NCI-H748 (cell line): ENCODE measurements around the gene FKBP14.
A peak's percentile ranks its signal among the peaks of the same experiment; 100 is the strongest.

Experiments
- DNase-seq: peaks from one replicate; lab custom pipeline; 2025; ENCODE audit not compliant: unreplicated experiment; lab: John Stamatoyannopoulos, UW

FKBP14 gene

DNA sequence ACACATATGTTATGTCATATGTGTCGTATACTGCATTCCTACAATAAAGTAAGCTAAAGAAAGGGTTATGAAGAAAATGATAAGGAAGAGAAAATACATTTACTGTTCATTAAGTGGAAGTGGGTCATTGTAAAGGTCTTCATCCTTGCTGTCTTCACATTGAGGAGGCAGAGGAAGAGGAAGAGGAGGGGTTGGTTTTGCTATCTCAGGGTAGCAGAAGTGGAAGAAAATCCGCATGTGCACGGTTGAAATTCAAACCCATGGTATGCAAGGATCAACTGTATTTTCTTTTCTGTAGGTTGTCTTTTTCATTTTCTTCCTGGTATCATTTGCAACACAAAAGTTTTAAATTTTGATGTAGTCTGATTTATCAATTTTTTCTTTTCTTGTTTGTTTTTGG is 8.0 kb upstream of the FKBP14 start:
- no peak for DNase-seq

DNA sequence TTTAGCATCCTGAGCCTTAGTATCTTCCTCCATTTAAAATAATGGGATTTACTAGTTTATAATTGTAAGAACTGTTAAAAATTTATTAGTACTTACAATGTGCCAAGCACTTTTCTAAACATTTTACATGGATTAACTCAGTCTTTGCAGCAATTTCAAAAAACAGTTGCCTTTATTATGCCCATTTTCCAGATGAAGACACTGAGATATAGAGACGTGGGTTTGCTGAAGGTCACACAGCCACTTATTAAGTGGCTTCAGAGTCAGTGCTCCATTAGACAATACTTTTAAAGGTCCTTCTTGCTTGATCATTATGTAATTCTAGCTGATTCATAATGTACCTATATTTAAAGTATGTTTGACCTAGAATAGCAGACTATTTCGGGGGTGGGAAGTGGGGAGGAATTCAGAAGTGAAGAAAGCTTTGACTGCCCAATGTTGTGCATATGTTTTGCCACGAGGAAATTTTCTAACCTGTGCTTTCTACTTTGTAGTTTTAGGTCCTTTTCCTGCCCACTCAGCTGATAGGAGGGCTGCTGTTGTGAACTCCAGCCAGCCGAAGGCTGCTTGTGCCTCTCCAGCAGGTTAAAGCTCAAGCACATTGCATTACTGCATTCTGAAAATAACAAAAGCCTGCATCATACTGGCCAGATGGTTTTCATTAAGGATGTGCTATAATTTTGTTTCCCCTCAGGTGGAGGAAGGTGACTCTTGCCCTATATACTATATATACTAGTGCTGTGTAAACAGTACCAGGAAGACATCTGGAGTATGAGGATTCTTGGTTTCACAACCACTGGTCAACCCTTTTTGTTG is 6.0 kb upstream of the FKBP14 start:
- DNase-seq = peak; percentile 10

DNA sequence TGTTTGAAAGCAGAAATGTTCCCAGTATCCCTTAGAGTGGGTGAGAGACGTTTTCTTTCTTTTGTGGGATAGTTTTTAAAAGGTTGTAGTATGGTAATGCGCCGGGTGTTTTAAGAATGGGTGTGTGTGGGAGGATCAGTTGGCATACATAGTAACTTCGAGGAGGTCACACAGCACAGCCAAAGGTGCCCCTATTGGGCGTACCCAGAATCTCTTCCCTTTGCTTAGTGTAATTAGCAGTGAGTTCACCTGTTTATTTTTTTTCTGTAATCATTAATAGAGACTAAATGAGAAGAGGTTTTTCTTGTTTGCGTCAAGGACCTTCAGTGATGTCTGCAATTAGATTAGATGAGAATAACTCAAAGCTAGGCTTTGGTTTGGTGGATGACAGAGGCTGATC is 3.2 kb upstream of the FKBP14 start:
- peak; percentile 25 for DNase-seq

DNA sequence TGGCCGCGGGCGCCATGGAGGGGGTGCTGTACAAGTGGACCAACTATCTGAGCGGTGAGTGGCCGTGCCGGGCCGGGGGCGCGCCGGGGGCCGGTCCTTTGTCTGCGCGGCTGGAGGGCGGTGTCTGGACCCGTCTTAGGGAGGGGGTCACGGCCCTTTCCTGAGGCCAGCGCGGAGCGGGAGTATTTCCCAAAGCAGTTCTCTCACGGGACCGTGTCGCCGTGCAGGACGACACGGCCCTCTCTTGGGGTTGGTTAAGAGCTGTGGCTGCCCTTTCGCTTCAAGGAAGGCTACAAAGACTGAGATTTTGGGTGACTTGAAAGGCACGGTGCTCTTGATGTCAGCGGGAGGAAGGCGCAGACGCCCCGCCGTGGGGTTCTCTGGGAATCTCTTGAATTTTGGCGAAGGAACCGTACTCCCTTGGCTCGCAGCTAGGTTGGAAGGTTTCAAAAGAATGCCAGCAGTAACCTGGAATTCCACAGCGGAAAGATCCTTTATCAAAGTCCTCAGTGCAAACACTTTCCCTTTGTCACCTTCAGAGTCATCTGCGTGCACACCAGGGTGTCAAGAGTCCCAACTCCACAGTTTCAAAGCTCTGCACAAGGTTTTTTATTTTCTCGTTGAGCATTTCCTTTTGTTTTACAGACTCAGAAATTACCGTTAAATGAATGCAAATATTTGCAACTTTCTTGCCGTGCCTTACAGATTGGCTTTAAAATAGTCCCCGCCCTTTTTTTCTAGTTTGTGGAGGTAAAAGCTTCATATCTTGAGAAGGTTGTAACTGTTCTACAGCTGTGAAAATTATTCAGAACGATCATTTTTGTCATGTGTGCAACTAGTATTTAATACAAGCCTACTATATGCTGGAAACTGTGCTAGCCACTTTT is 2.5 kb upstream of the FKBP14 start:
- DNase-seq = peak; percentile 48

- peak; percentile 80 for DNase-seq
Measured at GRCh38 chr7:30028216-30028748, 1.8 kb upstream of the FKBP14 start, which contains the start of gene PLEKHA8. Gene PLEKHA8, plus strand, starts transcription at chr7:30028412. Its CDS starts 351 bp downstream, at chr7:30028763.

DNA sequence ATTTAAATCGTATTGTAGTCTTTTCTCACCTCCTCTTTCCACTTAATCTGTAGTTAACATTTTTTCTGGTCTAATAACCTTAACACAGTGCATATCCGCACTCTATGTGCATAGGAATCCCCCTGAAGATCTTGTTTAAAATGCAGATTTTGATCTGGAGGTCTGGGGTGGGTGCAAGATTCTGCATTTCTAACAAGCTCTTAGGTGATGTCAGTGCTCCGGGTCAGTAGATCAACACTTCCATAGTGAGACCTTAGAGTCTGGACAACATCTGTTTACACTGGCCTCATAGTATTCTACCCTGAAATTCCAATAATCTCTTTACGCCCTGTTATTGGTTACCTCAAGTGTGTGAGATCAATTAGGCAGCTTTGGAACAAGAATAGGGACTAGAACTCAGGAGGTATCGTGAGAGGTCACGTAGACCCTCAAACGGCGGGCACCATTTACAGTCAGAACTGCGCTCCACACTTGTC is 1.3 kb upstream of the FKBP14 start:
- DNase-seq = no peak

DNA sequence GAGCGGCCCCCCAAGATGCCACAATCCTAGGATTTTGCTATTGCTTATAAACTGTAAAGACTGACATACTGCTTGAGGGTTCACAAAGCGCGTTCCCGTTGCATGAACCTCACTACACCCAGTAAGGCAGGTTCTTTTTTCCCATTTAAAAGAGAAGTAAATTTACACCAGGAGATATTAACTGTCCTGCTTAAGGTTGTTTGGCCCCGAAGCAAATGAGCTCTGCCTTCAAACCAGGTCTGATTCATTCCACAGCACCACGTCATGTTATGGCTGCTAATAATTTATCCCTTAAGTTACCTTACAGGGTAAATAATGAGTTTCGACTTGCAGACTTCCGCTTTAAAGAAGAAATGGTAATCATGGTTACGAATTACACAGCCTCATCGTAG is 559 bp upstream of the FKBP14 start:
- DNase-seq = peak; percentile 50

GRCh38 chr7:30023524-30023923 is 3.0 kb downstream of the FKBP14 start:
- DNase-seq = no peak

GRCh38 chr7:30022991-30023390 is 3.5 kb downstream of the FKBP14 start:
- no peak for DNase-seq

DNA sequence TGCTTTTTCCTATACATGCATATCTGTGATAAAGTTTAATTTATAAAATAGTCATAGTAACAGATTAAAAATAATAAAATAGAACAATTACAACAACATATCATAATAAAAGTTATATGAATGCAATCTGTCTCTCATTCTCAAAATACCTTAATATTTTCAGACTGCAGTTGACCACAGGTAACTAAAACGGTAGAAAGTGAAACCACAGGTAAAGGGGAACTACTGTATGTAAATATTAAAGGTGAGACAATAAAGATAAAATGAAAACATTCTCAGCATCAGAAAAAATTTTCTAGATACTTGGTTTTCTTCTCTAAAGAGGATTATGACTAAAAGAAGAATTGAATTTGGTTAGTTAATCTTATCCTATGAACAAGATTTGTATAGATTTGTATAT is 6.0 kb downstream of the FKBP14 start:
- no peak for DNase-seq

DNA sequence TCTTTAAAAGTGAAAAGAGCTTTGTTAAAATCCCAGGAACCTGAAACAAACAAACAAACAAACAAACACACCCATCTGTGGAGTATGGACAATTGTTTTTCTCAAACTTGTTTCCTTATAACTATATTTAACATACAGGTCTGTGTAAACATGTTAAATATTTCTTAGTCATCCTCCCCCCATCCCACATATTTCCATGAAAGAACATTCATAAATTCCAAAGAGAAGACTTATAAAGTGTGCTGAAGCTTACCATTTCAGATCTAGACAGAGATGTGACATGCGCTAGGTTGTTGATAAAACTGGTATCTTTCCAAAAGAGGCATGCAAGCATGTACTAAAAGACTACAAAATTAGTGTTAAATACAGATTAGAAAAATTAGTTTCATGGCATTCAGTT is 6.5 kb downstream of the FKBP14 start:
- DNase-seq = no peak

DNA sequence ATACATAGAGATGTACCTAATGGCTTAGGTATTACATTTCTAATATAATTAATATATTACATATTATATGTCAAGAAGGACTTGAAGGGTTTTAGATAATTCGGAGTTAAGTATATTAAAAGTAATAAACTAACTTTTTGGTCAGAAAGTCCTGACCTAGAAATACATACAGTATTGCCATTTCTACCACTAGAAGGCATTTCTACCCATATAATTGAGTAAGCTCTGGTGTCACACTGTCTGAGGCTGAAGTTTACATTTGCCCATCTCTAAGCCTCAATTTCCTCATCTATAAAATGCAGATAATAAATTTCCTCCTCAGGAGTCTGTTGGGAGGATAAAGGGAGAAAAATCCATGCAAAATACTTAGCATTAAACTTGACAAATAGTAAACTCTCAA is 7.1 kb downstream of the FKBP14 start:
- DNase-seq = no peak

- DNase-seq = no peak
Measured at GRCh38 chr7:30018451-30018850, 8.1 kb downstream of the FKBP14 start.

GRCh38 chr7:30012757-30013156 is 13.7 kb downstream of the FKBP14 start:
- DNase-seq = no peak

- no peak for DNase-seq
Measured at GRCh38 chr7:30010021-30010420, 16.5 kb downstream of the FKBP14 start.

GRCh38 chr7:30005464-30005863 is 21.0 kb downstream of the FKBP14 start:
- no peak for DNase-seq

DNA sequence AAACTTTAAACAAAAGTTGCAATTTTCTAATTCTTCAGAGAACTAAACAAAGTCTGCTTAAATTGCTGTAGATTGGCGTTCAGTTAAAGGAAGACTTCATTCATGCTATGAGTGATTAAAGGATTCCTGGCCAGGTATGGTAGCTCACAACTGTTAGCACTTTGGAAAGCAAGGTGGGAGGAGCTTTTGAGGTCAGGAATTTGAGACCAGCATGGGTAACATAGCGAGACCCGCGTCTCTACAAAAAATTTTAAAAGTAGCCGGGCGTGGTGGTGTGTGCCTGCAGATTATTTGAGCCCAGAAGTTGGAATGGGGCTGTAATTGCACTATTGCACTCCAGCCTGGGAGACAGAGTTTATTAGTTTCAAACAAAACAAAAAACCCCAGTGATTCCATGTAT is 23.4 kb downstream of the FKBP14 start:
- DNase-seq = no peak

GRCh38 chr7:30001998-30002397 is 24.5 kb downstream of the FKBP14 start:
- DNase-seq = peak; percentile 23

DNA sequence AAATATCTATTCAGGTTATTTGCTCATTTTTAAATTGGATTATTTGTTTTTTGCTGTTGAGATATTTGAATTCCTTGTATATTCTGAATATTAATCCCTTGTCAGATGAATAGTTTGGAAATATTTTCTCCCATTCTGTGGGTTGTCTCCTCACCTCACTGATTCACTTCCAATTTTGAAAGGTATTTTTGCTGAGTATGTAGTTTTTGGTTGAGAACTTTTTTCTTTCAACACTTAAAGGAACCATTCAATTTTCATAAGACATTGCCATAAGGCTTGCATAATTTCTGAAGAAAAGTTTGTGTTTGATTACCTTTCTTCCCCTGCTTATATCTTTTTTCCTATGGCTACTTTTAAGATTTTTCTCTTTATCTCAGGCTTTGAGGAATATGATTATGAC is 28.0 kb downstream of the FKBP14 start:
- DNase-seq = no peak

- DNase-seq = no peak
Measured at GRCh38 chr7:29996321-29996720, 30.2 kb downstream of the FKBP14 start.

DNA sequence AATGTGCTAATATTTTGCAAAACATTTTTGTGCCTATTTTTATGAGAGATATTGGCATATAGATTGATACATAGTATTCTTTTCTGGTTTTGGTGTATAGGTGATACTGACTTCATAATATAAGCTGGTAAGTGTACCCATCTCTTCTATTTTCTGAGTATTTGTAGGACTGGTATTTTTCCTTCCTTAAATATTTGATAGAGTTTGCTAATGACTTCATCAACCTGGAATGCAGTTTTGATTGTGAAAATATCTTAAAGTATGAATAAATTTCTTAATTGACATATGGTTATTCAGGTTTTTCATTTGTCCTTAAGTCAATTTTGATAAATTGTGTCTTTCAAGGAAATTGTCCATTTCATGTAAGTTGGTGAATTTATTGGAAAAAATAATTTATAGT is 30.9 kb downstream of the FKBP14 start:
- no peak for DNase-seq

DNA sequence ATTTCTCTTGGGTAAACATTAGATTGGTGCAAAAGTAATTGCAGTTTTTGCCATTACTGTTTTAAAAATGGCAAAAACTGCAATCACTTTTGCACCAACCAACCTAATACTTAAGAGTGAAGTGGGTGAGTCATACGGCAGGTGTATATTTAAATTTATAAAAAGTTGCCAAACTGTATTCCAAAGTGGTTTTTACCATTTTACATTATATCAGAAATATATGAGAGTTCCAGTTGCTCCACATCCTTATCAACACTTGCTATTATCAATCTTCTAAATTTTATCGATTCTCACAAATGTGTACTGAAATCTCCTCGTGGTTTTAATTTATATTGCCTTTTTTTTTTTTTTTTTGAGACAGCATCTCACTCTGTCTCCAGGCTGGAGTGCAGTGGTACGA is 33.4 kb downstream of the FKBP14 start:
- no peak for DNase-seq
